GM10248 (cell line): Measurements from ENCODE around the gene EBF4.

ENCODE experiments used
- CTCF ChIA-PET: fragments of 300-600 bp; sonication (Branson Sonifier 250); formaldehyde crosslinking; extraction: SDS; loops from one replicate; lab custom pipeline; 2021; ENCODE audit warnings: antibody characterized with exemption; lab: Yijun Ruan, JAX
- POLR2A ChIA-PET: fragments of 350-650 bp; sonication (Branson Sonifier 250); formaldehyde crosslinking; extraction: SDS; loops from one replicate; lab custom pipeline; 2020; ENCODE audit warnings: antibody characterized with exemption; lab: Yijun Ruan, JAX
- DNase-seq: peaks from one replicate; pipeline ENCODE4 v3.0.0; 2012; ENCODE audit errors: extremely low spot score
- CTCF ChIP-seq: IDR thresholded peaks from 2 replicates; pipeline ENCODE4 v1.5.1; 2012; ENCODE audit warnings: mild to moderate bottlenecking, low read depth; ENCODE audit errors: extremely low read depth, missing control alignments, control extremely low read depth

The EBF4 gene

GRCh38 chr20:2759143-2759542 lies 66.6 kb downstream of the EBF4 start:
- peak; percentile 19 for DNase-seq
- CTCF ChIA-PET = interaction anchor here (1.2 kb wide), 1 partner anchor 17 kb away, joined by 3 read pairs; no protein-coding TSS in a partner anchor
- no peak for TF ChIP-seq CTCF

GRCh38 chr20:2759603-2760296 lies 67.2 kb downstream of the EBF4 start:
- peak; percentile 6 for DNase-seq
- CTCF ChIA-PET = no interaction called here
- POLR2A ChIA-PET = no interaction called here
- no peak for TF ChIP-seq CTCF

More at GRCh38 chr20:2759143-2759542, 66.6 kb downstream of the EBF4 start:
- POLR2A ChIA-PET = no interaction called here

- peak; percentile 13 for DNase-seq
- ChIA-PET POLR2A (no interaction called here), CTCF (interaction anchor here (1.0 kb wide), 1 partner anchor 17 kb away, joined by 3 read pairs; no protein-coding TSS in a partner anchor)
- TF ChIP-seq CTCF = no peak
These were observed 67.8 kb downstream of the EBF4 start for GRCh38 chr20:2760297-2760951.

GRCh38 chr20:2760952-2761305 lies 68.3 kb downstream of the EBF4 start:
- ChIA-PET CTCF (interaction anchor here (1.0 kb wide), 1 partner anchor 17 kb away, joined by 3 read pairs; no protein-coding TSS in a partner anchor), POLR2A (no interaction called here)
- no peak for DNase-seq
- TF ChIP-seq CTCF = no peak

GRCh38 chr20:2761885-2762284 lies 69.3 kb downstream of the EBF4 start:
- POLR2A ChIA-PET = interaction anchor here (0.6 kb wide), 1 partner anchor 946 kb away, joined by 3 read pairs; no protein-coding TSS in a partner anchor
- CTCF ChIA-PET = interaction anchor here (0.8 to 2.4 kb wide), 2 partner anchors 9 to 18 kb away, joined by 3 to 10 read pairs; no protein-coding TSS in a partner anchor
- DNase-seq = no peak
- TF ChIP-seq CTCF = no peak

- TF ChIP-seq CTCF = no peak
- DNase-seq = no peak
- POLR2A ChIA-PET = no interaction called here
These were observed 70.1 kb downstream of the EBF4 start for GRCh38 chr20:2762578-2763131.

More at GRCh38 chr20:2762578-2763131, 70.1 kb downstream of the EBF4 start:
- CTCF ChIA-PET = interaction anchor here (0.6 to 2.4 kb wide), 3 partner anchors 10 to 19 kb away, joined by 3 to 10 read pairs (median 3); no protein-coding TSS in a partner anchor
